HG02884 (cell line): ENCODE data around the gene C16orf95.

Experiments used
- ATAC-seq: cut with Tn5 transposase; IDR thresholded peaks from one replicate; pipeline ENCODE4 v1.9.1; 2021; ENCODE audit warnings: mild to moderate bottlenecking, moderate library complexity; ENCODE audit not compliant: unreplicated experiment

C16orf95 gene

GRCh38 chr16:87333581-87334331, 16.6 kb upstream of the C16orf95 start:
- no peak for ATAC-seq

DNA sequence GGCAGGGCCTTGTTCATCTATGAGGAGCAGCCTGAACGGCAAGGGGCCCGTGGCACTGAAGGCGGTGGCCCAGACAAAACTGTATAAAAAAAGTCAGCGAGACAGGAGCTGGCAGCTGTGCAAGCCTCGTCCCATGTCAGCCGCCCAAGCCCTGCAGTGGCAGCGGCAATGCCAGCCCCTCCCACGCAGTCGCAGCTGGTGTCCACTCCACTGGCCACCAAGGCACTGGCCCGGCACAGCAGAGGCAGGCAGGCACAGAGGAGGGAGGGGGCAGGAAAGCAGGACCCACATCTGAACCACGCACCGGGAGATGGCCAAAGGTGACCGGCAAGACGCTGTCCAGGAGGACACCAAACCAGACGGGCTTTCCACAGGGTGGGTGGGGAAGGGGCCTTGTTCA, 15.9 kb upstream of the C16orf95 start:
- no peak for ATAC-seq

GRCh38 chr16:87332150-87332549, 15.0 kb upstream of the C16orf95 start:
- ATAC-seq = no peak

GRCh38 chr16:87331241-87331801, 14.1 kb upstream of the C16orf95 start:
- ATAC-seq = no peak

DNA sequence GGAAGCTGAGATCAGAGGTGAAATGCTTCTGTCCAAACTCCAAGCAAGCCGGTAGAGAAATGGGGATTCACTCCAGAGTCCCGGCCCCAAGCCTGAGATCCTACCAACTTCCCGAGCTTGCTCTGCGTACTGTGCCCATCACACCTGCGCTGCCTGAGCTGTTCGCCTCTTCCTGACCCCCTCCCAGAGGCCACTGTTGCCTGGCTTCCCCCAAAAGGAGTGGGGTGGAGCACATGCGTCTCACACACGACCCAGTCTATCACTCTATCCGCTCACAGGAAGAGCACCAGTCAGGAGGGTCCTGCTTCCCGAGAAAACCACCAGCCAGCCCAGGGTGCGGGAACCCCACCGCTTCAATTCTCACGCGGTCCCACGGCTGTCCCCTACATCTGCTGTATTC, 13.5 kb upstream of the C16orf95 start:
- ATAC-seq = no peak

- ATAC-seq = no peak
Observed at GRCh38 chr16:87330257-87330624, 13.0 kb upstream of the C16orf95 start.

DNA sequence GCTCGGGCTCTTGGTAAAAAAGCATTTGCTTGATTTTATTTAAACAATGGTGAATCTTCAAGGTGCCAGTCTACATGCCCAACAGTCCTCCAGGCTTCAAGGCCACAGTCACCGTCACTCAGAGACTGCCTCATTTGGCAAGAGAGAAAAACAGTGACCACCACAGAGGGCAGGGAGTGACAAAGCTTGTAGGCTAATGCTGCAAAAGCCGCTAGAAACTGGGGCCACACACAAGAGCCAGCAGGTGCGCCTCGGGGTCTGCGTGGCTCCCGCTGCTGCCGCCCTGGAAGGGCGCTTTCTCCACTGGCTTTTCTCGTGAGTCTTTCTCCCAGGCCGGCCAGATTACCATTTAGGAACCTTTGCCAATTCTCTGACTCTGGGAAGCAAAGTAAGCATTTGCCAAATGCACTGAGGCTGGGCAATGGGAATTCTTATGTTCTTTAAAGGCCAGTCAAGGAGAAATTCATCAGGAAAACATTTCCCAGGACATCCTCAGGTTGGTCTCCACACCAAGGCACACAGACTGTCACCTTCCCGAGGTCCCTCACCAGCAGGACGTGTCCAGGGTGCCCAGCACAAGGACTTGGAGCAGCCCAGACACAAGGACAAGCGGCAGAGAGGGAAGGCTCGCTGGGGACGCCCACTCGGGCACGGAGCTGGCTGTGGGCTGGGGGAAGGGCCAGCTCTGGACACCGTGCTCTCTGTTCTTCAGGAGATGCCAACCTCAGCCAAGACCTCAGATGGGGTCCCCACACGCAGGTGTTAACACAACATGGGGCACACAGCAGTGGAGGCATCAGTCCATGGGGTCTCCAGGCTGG, 12.5 kb upstream of the C16orf95 start:
- no peak for ATAC-seq

DNA sequence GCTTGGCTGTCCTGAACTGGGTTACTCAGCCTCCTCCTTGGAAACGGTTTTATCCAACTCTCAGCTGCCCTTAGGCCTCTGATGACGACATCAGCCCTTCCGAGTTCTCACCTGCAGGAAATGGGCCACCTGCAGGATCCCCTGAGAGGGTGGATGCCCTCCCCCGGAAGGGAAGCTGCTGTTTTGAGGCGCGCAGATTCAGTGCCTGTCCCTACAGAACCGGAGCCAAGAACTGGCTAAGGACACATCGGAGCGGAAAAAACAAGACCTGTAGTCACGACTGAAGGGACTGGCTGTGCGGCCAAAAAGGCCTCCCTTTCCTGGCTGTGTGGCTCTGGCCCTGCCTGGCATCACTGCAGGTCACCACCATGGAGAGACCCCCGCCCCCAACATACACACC, 11.7 kb upstream of the C16orf95 start:
- ATAC-seq = no peak

- ATAC-seq = no peak
Observed at GRCh38 chr16:87327798-87328495, 10.8 kb upstream of the C16orf95 start.

GRCh38 chr16:87326151-87326571, 9.0 kb upstream of the C16orf95 start:
- ATAC-seq = no peak

- ATAC-seq = no peak
Observed at GRCh38 chr16:87325423-87325858, 8.2 kb upstream of the C16orf95 start.

- no peak for ATAC-seq
Observed at GRCh38 chr16:87324411-87325275, 7.5 kb upstream of the C16orf95 start.

DNA sequence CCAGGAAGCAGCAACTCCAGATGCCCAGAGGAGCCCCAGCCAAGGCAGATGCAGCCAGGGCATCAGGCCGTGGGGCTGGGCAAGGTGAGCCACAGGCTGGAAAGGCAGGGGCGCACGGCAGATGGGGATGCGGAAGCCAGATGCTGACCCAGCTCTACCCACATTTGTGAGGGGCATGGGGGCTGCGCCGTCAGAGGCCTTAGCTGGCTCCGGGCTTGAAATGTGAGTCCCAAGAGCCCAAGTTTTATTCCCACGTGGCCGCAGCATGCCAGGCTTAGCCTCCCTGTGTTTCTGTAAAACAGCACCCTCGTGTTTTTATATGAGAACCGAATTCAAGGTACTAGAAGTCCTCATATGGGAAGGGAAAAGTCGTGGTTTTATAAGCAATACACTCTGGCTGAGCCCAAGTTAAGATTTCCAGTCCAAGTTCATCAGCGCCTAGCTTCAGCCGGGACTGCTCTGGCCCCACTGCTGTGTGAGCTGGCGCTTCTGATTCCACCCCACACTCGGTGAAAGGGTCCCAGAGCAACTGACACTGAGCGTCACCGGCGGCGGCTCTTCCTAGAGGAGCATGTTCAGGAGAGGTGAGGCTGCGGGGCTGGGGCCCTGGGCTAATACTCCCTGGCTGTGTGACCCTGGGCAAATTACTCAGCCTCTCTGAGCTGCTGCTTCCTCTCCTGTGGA, 6.7 kb upstream of the C16orf95 start:
- ATAC-seq = no peak

DNA sequence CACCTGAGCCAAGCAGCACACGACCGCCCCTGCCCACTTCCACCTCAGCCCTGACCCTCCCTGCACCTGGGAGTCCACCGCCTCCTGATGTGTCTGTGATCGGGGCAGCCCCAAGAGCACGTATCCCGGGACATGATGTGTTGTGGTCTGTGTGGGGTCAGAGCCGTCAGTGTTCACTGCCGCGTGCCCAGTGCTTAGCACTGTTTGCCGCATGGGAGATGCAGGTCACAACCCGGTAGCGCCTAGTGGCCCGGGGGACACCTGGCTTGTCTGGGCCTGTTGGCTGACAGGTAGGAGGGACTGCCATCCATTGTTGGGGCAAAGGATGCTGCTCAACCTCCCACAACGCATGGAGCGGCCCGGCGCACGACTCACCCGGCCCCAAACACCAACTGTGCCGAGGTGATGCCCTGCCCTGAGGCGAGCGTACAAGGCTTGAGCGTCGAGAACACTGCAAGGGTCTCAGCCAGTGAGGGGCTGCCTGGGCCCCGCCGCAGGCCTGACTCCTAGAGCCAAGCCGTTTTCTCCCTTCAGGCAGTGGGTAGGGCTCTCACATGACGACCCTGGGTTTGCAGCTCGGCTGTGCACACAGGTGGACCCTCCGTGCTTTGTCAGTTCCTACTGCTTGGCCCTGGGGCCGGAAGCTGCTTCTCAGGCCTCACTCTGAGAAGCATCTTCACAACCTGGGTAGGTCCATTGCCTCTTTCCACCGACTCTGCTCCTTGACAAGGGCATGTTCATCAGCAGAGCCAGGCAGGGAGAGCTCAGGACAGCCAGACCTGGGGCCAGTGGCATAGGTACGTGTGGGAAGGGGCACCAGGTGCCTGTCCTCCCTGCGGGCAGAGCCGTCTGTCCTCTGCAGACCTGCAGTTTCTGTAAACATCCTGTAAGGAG, 5.9 kb upstream of the C16orf95 start:
- no peak for ATAC-seq

GRCh38 chr16:87322360-87322759, 5.2 kb upstream of the C16orf95 start:
- ATAC-seq = no peak

GRCh38 chr16:87321336-87322107, 4.3 kb upstream of the C16orf95 start:
- ATAC-seq = no peak

GRCh38 chr16:87320510-87321227, 3.5 kb upstream of the C16orf95 start:
- no peak for ATAC-seq
